Activated CD8-positive, alpha-beta T cell treated with anti-CD3 and anti-CD28 coated beads for 36 hours (primary cell): ENCODE results near the gene BLOC1S6. TPM values are rescaled to one million over a fixed set of nuclear protein-coding genes. Genes with fewer than 3 reads are reported as not detected.

Experiments used
- ATAC-seq: fragments of 200-7000 bp; cut with Tn5 transposase; one replicate; pipeline ENCODE4 v1.10.0; 2021; ENCODE audit warnings: mild to moderate bottlenecking, moderate library complexity
- CTCF ChIA-PET: fragments of 350-600 bp; sonication (Branson Sonifier 250); formaldehyde crosslinking; loops from one replicate; lab custom pipeline; 2021; ENCODE audit warnings: antibody characterized with exemption; lab: Charles Lee
- POLR2A ChIA-PET: fragments of 350-600 bp; sonication (Branson Sonifier 250); formaldehyde crosslinking; loops from one replicate; lab custom pipeline; 2021; ENCODE audit warnings: antibody characterized with exemption; lab: Charles Lee
- DNase-seq: peaks from one replicate; pipeline ENCODE4 v3.0.0-alpha.2; 2020
- H3K27ac Mint-ChIP-seq: one replicate; pipeline ENCODE4 v1.8.0; 2021; ENCODE audit warnings: mild to moderate bottlenecking, mixed read lengths
- H3K27me3 Mint-ChIP-seq: one replicate; pipeline ENCODE4 v1.8.0; 2021; ENCODE audit warnings: mixed read lengths
- H3K36me3 Mint-ChIP-seq: one replicate; pipeline ENCODE4 v1.8.0; 2021; ENCODE audit warnings: low read depth, mixed read lengths
- H3K4me1 Mint-ChIP-seq: one replicate; pipeline ENCODE4 v1.8.0; 2021; ENCODE audit warnings: low read depth, mixed read lengths
- H3K4me3 Mint-ChIP-seq: one replicate; pipeline ENCODE4 v1.8.0; 2021; ENCODE audit warnings: mild to moderate bottlenecking, moderate library complexity, mixed read lengths
- H3K9me3 Mint-ChIP-seq: one replicate; pipeline ENCODE4 v1.8.0; 2021; ENCODE audit warnings: mixed read lengths
- intact Hi-C: fragments of 100-400 bp; cut with micrococcal nuclease; formaldehyde crosslinking; loops from one replicate; pipeline ENCODE4 v1.10.0; 2022
- total RNA-seq, 2 experiments: library from RNA; stranded (reverse); gene quantifications; one replicate each; pipeline ENCODE4 v1.2.3, GENCODE V29; 2021
- TF ChIP-seq, protein P1 (sequence below): fragments of 200-600 bp; IDR thresholded peaks from one replicate; pipeline ENCODE4 v1.8.0; 2022; ENCODE audit warnings: antibody characterized with exemption, mild to moderate bottlenecking

Gene BLOC1S6
- total RNA-seq, 2 experiments from 2014 or later: 43.3 to 46.9 TPM

DNA sequence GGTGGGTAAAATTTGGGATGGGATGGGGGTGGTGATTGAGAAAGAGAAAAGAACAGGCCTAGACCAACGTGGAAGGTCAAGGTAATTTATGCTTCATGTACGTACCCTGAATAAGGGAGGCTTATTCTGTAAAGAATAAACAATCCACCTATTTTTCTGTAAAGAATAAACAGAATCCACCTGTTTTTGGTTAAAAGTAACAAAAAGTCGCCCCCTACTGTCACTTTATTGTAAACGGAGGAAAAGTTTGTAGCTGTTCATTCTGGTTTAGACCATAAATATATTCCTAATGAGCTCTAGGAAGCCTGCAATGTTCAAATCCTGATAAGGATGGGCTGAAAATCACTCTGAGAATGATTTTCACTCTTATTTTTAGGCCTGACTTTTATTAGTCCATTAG lies 24.1 kb downstream of the BLOC1S6 start:
- Mint-ChIP-seq H3K4me3 (no peak overlapping the region), H3K27ac (no peak overlapping the region), H3K4me1 (no peaks in the 10 kb centered on the region), H3K36me3 (peaks cover 3% of the 10 kb centered on the region), H3K27me3 (no peaks in the 10 kb centered on the region), H3K9me3 (no peaks in the 10 kb centered on the region)
- intact Hi-C loops: loop anchor here (5.0 kb wide), 1 partner anchor 89 kb away; the partner anchor contains the start of gene SLC30A4
- TF ChIP-seq, protein P1, sequence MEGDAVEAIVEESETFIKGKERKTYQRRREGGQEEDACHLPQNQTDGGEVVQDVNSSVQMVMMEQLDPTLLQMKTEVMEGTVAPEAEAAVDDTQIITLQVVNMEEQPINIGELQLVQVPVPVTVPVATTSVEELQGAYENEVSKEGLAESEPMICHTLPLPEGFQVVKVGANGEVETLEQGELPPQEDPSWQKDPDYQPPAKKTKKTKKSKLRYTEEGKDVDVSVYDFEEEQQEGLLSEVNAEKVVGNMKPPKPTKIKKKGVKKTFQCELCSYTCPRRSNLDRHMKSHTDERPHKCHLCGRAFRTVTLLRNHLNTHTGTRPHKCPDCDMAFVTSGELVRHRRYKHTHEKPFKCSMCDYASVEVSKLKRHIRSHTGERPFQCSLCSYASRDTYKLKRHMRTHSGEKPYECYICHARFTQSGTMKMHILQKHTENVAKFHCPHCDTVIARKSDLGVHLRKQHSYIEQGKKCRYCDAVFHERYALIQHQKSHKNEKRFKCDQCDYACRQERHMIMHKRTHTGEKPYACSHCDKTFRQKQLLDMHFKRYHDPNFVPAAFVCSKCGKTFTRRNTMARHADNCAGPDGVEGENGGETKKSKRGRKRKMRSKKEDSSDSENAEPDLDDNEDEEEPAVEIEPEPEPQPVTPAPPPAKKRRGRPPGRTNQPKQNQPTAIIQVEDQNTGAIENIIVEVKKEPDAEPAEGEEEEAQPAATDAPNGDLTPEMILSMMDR: peak; percentile 65
- POLR2A ChIA-PET: no interaction called here
- ATAC-seq (no peak), DNase-seq (no peak)
- CTCF ChIA-PET: interaction anchor here (0.7 to 4.9 kb wide), 16 partner anchors 9 to 182 kb away, joined by 3 to 92 read pairs (median 4); partner anchors contain the start of gene BLOC1S6

- no peaks in the 10 kb centered on the region for H3K4me1 Mint-ChIP-seq
- ChIA-PET POLR2A (interaction anchor here (1.4 kb wide), 1 partner anchor 25 kb away, joined by 5 read pairs; the partner anchor contains the start of gene BLOC1S6), CTCF (interaction anchor here (0.9 to 4.9 kb wide), 18 partner anchors 10 to 230 kb away, joined by 3 to 92 read pairs (median 6); partner anchors contain the start of gene BLOC1S6)
- intact Hi-C loops: loop anchor here (5.0 kb wide), 1 partner anchor 91 kb away; the partner anchor contains the start of gene SLC30A4
- no peaks in the 10 kb centered on the region for H3K27me3 Mint-ChIP-seq
- TF ChIP-seq, protein P1: no peak
- DNase-seq (no peak), ATAC-seq (peak; percentile 28)
- H3K9me3 Mint-ChIP-seq: no peaks in the 10 kb centered on the region
- H3K27ac Mint-ChIP-seq: no peak overlapping the region
- H3K4me3 Mint-ChIP-seq: no peak overlapping the region
- H3K36me3 Mint-ChIP-seq: peaks cover 1% of the 10 kb centered on the region
Measured at GRCh38 chr15:45612790-45613415, 25.7 kb downstream of the BLOC1S6 start.

GRCh38 chr15:45616901-45617323 lies 29.7 kb downstream of the BLOC1S6 start:
- no peaks in the 10 kb centered on the region for H3K9me3 Mint-ChIP-seq
- DNase-seq (no peak), ATAC-seq (no peak)
- H3K4me3 Mint-ChIP-seq: no peak overlapping the region
- ChIA-PET CTCF (interaction anchor here (0.7 to 3.9 kb wide), 5 partner anchors 10 to 186 kb away, joined by 3 to 22 read pairs (median 6); no protein-coding TSS in a partner anchor), POLR2A (interaction anchor here (1.1 kb wide), 2 partner anchors 30 to 31 kb away, joined by 3 read pairs; partner anchors contain the start of gene BLOC1S6)
- H3K27me3 Mint-ChIP-seq: no peaks in the 10 kb centered on the region
- no peak overlapping the region for H3K27ac Mint-ChIP-seq
- H3K36me3 Mint-ChIP-seq: no peaks in the 10 kb centered on the region
- TF ChIP-seq, protein P1: no peak
- H3K4me1 Mint-ChIP-seq: no peaks in the 10 kb centered on the region
- intact Hi-C loops: no loop called here

DNA sequence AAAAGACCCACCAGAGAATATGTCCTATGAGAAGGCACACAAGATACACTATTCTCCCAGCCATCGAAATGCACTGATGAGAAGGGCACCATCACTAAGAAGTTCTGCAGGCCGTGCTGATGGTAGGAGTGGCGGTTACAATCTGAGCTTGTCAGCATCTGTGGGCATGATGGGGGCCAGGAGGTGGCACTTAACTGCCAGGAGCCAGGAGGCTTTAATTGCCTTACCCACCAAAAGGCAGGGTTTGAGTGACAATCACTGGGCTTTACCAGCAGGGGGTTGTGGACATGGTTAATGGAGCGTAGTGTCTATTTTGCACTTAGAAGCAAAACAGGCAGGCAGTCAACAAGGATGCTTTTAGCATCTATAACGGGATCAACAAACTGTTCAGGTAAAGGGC lies 31.6 kb downstream of the BLOC1S6 start:
- ChIA-PET CTCF (no interaction called here), POLR2A (no interaction called here)
- Mint-ChIP-seq H3K27me3 (no peaks in the 10 kb centered on the region), H3K27ac (no peak overlapping the region), H3K9me3 (peaks cover 6% of the 10 kb centered on the region), H3K36me3 (peaks cover 4% of the 10 kb centered on the region), H3K4me3 (no peak overlapping the region), H3K4me1 (no peaks in the 10 kb centered on the region)
- intact Hi-C loops: no loop called here
- TF ChIP-seq, protein P1: no peak
- ATAC-seq: peak; percentile 60
- DNase-seq: peak; percentile 47

DNA sequence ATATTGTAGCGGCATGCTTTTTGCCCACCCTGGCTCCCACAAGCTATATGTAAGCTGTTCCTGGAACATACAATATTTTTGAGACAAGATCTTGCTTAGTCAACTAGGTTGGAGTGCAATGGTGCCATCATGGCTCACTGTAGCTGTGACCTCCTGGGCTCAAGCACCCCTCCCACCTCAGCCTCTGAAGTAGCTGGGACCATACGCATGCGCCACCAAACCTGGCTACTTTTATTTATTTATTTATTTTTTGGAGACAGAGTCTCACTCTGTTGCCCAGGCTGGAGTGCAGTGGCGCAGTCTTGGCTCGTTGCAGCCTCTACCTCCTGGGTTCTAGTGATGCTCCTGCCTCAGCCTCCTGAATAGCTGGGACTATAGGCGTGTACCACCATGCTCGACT lies 41.0 kb downstream of the BLOC1S6 start:
- H3K4me1 Mint-ChIP-seq: peaks cover 5% of the 10 kb centered on the region

More for the DNA sequence above, 41.0 kb downstream of the BLOC1S6 start:
- peaks cover 8% of the 10 kb centered on the region for H3K36me3 Mint-ChIP-seq
- no peaks in the 10 kb centered on the region for H3K27me3 Mint-ChIP-seq
- no peak for DNase-seq
- no peak overlapping the region for H3K27ac Mint-ChIP-seq
- ChIA-PET CTCF (interaction anchor here (0.7 kb wide), 1 partner anchor 17 kb away, joined by 3 read pairs; no protein-coding TSS in a partner anchor), POLR2A (interaction anchor here (1.2 kb wide), 1 partner anchor 14 kb away, joined by 3 read pairs; no protein-coding TSS in a partner anchor)
- ATAC-seq: no peak
- intact Hi-C loops: no loop called here
- TF ChIP-seq, protein P1: no peak
- H3K9me3 Mint-ChIP-seq: peaks cover 29% of the 10 kb centered on the region
- H3K4me3 Mint-ChIP-seq: no peak overlapping the region
